Ishikawa (cell line): ENCODE results near the gene RCE1.

Source experiments
- TCF12 ChIP-seq: IDR thresholded peaks from 2 replicates; pipeline ENCODE4 v1.6.1; 2012; ENCODE audit warnings: low read depth
- YY1 ChIP-seq: IDR thresholded peaks from 2 replicates; pipeline ENCODE4 v1.6.1; 2012; ENCODE audit warnings: low read depth
- ZBTB7A ChIP-seq: IDR thresholded peaks from 2 replicates; pipeline ENCODE4 v1.6.1; 2012; ENCODE audit warnings: low read depth

- TF ChIP-seq TCF12 = no peak
- no peak for TF ChIP-seq ZBTB7A
- no peak for TF ChIP-seq YY1
Measured at GRCh38 chr11:66845143-66845875, 2.1 kb downstream of the RCE1 start.
